Naive thymus-derived CD8-positive, alpha-beta T cell (primary cell): ENCODE results near the gene MED16. TPM values are rescaled to one million over a fixed set of nuclear protein-coding genes. Genes with fewer than 3 reads are reported as not detected.

Experiments used
- ATAC-seq, 2 donors: fragments of 150-1000 bp; cut with Tn5 transposase in 1 of 2; sonication (Bioruptor Pico), chemical (Tn5 transposase) in 1 of 2; 1 replicate in 1 of 2; 2 replicates in 1 of 2; pipeline ENCODE4 v1.10.0; 2021; ENCODE audit warnings: mild to moderate bottlenecking in 2 of 2, moderate library complexity in 2 of 2
- POLR2A ChIA-PET: fragments of 350-600 bp; sonication (Branson Sonifier 250); formaldehyde crosslinking; loops from one replicate; lab custom pipeline; 2021; ENCODE audit warnings: antibody characterized with exemption; lab: Charles Lee
- DNase-seq, 10 donors: peaks; one replicate each; pipeline versions ENCODE4 v3.0.0 to v3.0.0-alpha.2; 2020 to 2022
- H3K27ac Mint-ChIP-seq, 10 donors: one replicate each; pipeline ENCODE4 v1.8.0; 2020 to 2022; ENCODE audit warnings: mild to moderate bottlenecking in 10 of 10, mixed read lengths in 10 of 10, moderate library complexity in 4 of 10, inconsistent platforms in 1 of 10
- H3K27me3 Mint-ChIP-seq, 5 donors: one replicate each; pipeline ENCODE4 v1.8.0; 2021 to 2022; ENCODE audit warnings: mixed read lengths in 5 of 5
- H3K36me3 Mint-ChIP-seq, 3 donors: one replicate each; pipeline ENCODE4 v1.8.0; 2020 to 2022; ENCODE audit warnings: mixed read lengths in 3 of 3, mild to moderate bottlenecking in 2 of 3, inconsistent platforms in 1 of 3
- H3K4me1 Mint-ChIP-seq, 4 donors: one replicate each; pipeline ENCODE4 v1.8.0; 2021 to 2022; ENCODE audit warnings: mixed read lengths in 4 of 4
- H3K4me3 Mint-ChIP-seq, 10 donors: one replicate each; pipeline ENCODE4 v1.8.0; 2020 to 2022; ENCODE audit warnings: mild to moderate bottlenecking in 10 of 10, mixed read lengths in 10 of 10, moderate library complexity in 6 of 10, inconsistent platforms in 1 of 10
- H3K9me3 Mint-ChIP-seq, 9 donors: one replicate each; pipeline ENCODE4 v1.8.0; 2020 to 2022; ENCODE audit warnings: mixed read lengths in 9 of 9, mild to moderate bottlenecking in 3 of 9, inconsistent platforms in 1 of 9, moderate library complexity in 1 of 9
- polyA plus RNA-seq, 3 donors: library from polyadenylated mRNA; unstranded; fragments of 300-500 nt; fragmentation: Illumina TruSeq; gene quantifications; one replicate each; pipeline ENCODE4 v1.2.3, GENCODE V29; 2021
- total RNA-seq, 8 experiments: library from RNA in 2 of 8; stranded (reverse) in 2 of 8; gene quantifications; one replicate each; pipeline ENCODE4 v1.2.3 and lab custom pipeline; 2021 to 2026

MED16 gene
- total RNA-seq (10 to 100 TPM; 65.9 to 68.8 TPM), polyA plus RNA-seq (100 to 1,000 TPM in 1 of 3 donors, 10 to 100 TPM in 2; 54.3 to 117 (median 72.4) TPM), total RNA-seq (lab: John Stamatoyannopoulos, UW) (32.0 to 70.5 (median 36.6) reads per million in 6 experiments)

GRCh38 chr19:892894-893689 lies at the start of gene MED16, which contains the start of gene RNU6-9:
Gene MED16, minus strand, starts transcription at chr19:893187. Its CDS starts 2,056 bp downstream, at chr19:891131.
Gene RNU6-9, plus strand, starts transcription at chr19:893484.
- Mint-ChIP-seq H3K27ac (peak within 1 kb of the TSS; percentile 97 to 100 (median 99)), H3K9me3 (no peaks in the 10 kb centered on the region), H3K4me3 (peak within 1 kb of the TSS; percentile 88 to 96 (median 91)), H3K27me3 (peaks cover 0 to 3% (median 0%) of the 10 kb centered on the region in 5 donors), H3K36me3 (peaks cover 0 to 23% (median 6%) of the 10 kb centered on the region in 3 donors), H3K4me1 (peaks cover 6 to 38% (median 33%) of the 10 kb centered on the region in 4 donors)
- DNase-seq: peak; percentile 85 to 99 (median 90)
- POLR2A ChIA-PET: interaction anchor here (0.5 to 14.3 kb wide), 24 partner anchors 11 to 1010 kb away, joined by 3 to 376 read pairs (median 7); partner anchors contain the start of genes ARHGAP45, CIRBP, KISS1R and R3HDM4
- ATAC-seq: peak; percentile 86 to 96

GRCh38 chr19:942133-942645 lies 49.2 kb upstream of the MED16 start:
- POLR2A ChIA-PET: no interaction called here

GRCh38 chr19:941292-942132 lies 48.5 kb upstream of the MED16 start:
- Mint-ChIP-seq H3K9me3 (peaks cover 0 to 2% (median 0%) of the 10 kb centered on the region in 9 donors), H3K27me3 (no peaks in the 10 kb centered on the region), H3K36me3 (no peaks in the 10 kb centered on the region), H3K4me3 (peak overlapping the region; percentile 64 to 81 (median 73)), H3K4me1 (peaks cover 20 to 41% (median 39%) of the 10 kb centered on the region in 4 donors), H3K27ac (peak overlapping the region in 6 of 10 donors; percentile 25 to 90 (median 61))
- POLR2A ChIA-PET: no interaction called here
- ATAC-seq (peak in 1 of 2 donors; percentile 2), DNase-seq (no peak)

More at GRCh38 chr19:942133-942645, 49.2 kb upstream of the MED16 start:
- ATAC-seq: no peak
- Mint-ChIP-seq H3K4me3 (peak overlapping the region in 1 of 10 donors; percentile 20), H3K27ac (no peak overlapping the region), H3K36me3 (no peaks in the 10 kb centered on the region), H3K4me1 (peaks cover 20 to 35% (median 33%) of the 10 kb centered on the region in 4 donors), H3K27me3 (no peaks in the 10 kb centered on the region), H3K9me3 (peaks cover 0 to 2% (median 0%) of the 10 kb centered on the region in 9 donors)
- no peak for DNase-seq

- Mint-ChIP-seq H3K9me3 (peaks cover 0 to 2% (median 0%) of the 10 kb centered on the region in 9 donors), H3K27me3 (no peaks in the 10 kb centered on the region), H3K27ac (peak overlapping the region in 9 of 10 donors; percentile 29 to 89 (median 84)), H3K4me3 (peak overlapping the region; percentile 64 to 91 (median 82)), H3K4me1 (peaks cover 20 to 42% (median 40%) of the 10 kb centered on the region in 4 donors), H3K36me3 (no peaks in the 10 kb centered on the region)
- DNase-seq: peak; percentile 65 to 91 (median 76)
- ATAC-seq: peak; percentile 72 to 76
- POLR2A ChIA-PET: interaction anchor here (1.4 kb wide), 1 partner anchor 43 kb away, joined by 5 read pairs; the partner anchor contains the start of gene WDR18
These were observed 47.8 kb upstream of the MED16 start for GRCh38 chr19:940591-941291.

GRCh38 chr19:939922-940321 lies 46.9 kb upstream of the MED16 start:
- Mint-ChIP-seq H3K27me3 (no peaks in the 10 kb centered on the region), H3K36me3 (no peaks in the 10 kb centered on the region), H3K9me3 (peaks cover 0 to 2% (median 0%) of the 10 kb centered on the region in 9 donors), H3K27ac (peak overlapping the region in 8 of 10 donors; percentile 29 to 89 (median 86)), H3K4me3 (peak overlapping the region; percentile 61 to 91 (median 82)), H3K4me1 (peaks cover 20 to 43% (median 42%) of the 10 kb centered on the region in 4 donors)
- POLR2A ChIA-PET: interaction anchor here (0.6 to 1.4 kb wide), 2 partner anchors 44 to 98 kb away, joined by 3 to 5 read pairs; partner anchors contain the start of gene WDR18
- no peak for DNase-seq
- no peak for ATAC-seq

- Mint-ChIP-seq H3K4me3 (peak overlapping the region in 8 of 10 donors; percentile 50 to 91 (median 82)), H3K4me1 (peaks cover 18 to 44% (median 42%) of the 10 kb centered on the region in 4 donors), H3K27me3 (no peaks in the 10 kb centered on the region), H3K9me3 (peaks cover 0 to 2% (median 0%) of the 10 kb centered on the region in 9 donors), H3K36me3 (no peaks in the 10 kb centered on the region), H3K27ac (peak overlapping the region in 5 of 10 donors; percentile 35 to 87 (median 65))
- DNase-seq (no peak), ATAC-seq (no peak)
- POLR2A ChIA-PET: interaction anchor here (0.7 to 1.4 kb wide), 2 partner anchors 45 to 133 kb away, joined by 4 to 5 read pairs; partner anchors contain the start of gene WDR18
These were observed 46.5 kb upstream of the MED16 start for GRCh38 chr19:939439-939838.

GRCh38 chr19:938233-938923 lies 45.4 kb upstream of the MED16 start:
- Mint-ChIP-seq H3K4me1 (peaks cover 18 to 47% (median 46%) of the 10 kb centered on the region in 4 donors), H3K9me3 (peaks cover 0 to 2% (median 0%) of the 10 kb centered on the region in 9 donors), H3K4me3 (peak overlapping the region in 6 of 10 donors; percentile 4 to 64 (median 50)), H3K36me3 (no peaks in the 10 kb centered on the region), H3K27me3 (no peaks in the 10 kb centered on the region), H3K27ac (peak overlapping the region in 5 of 10 donors; percentile 36 to 94 (median 72))
- POLR2A ChIA-PET: interaction anchor here (0.6 to 1.5 kb wide), 11 partner anchors 9 to 241 kb away, joined by 3 to 12 read pairs (median 4); partner anchors contain the start of genes ABCA7, ARHGAP45 and MED16
- no peak for DNase-seq
- no peak for ATAC-seq

GRCh38 chr19:937259-937694 lies 44.3 kb upstream of the MED16 start:
- ATAC-seq: peak; percentile 59 to 63
- Mint-ChIP-seq H3K27me3 (no peaks in the 10 kb centered on the region), H3K9me3 (peaks cover 0 to 2% (median 0%) of the 10 kb centered on the region in 9 donors), H3K36me3 (no peaks in the 10 kb centered on the region), H3K4me1 (peaks cover 21 to 58% (median 53%) of the 10 kb centered on the region in 4 donors), H3K27ac (peak overlapping the region; percentile 65 to 98 (median 88)), H3K4me3 (peak overlapping the region; percentile 15 to 73 (median 60))
- peak in 8 of 10 donors; percentile 50 to 85 (median 72) for DNase-seq
- POLR2A ChIA-PET: interaction anchor here (0.6 to 1.5 kb wide), 12 partner anchors 11 to 715 kb away, joined by 3 to 12 read pairs (median 4); partner anchors contain the start of genes ABCA7, ARHGAP45 and TCF3

- peaks cover 0 to 2% (median 0%) of the 10 kb centered on the region in 9 donors for H3K9me3 Mint-ChIP-seq
- no peaks in the 10 kb centered on the region for H3K27me3 Mint-ChIP-seq
- POLR2A ChIA-PET: interaction anchor here (0.8 kb wide), 1 partner anchor 50 kb away, joined by 3 read pairs; no protein-coding TSS in a partner anchor
- ATAC-seq (no peak), DNase-seq (no peak)
- peaks cover 17 to 56% (median 52%) of the 10 kb centered on the region in 4 donors for H3K4me1 Mint-ChIP-seq
- H3K4me3 Mint-ChIP-seq: no peak overlapping the region
- no peaks in the 10 kb centered on the region for H3K36me3 Mint-ChIP-seq
- H3K27ac Mint-ChIP-seq: peak overlapping the region in 2 of 10 donors; percentile 25 to 43
These were observed 43.2 kb upstream of the MED16 start for GRCh38 chr19:936175-936546.

- no peaks in the 10 kb centered on the region for H3K36me3 Mint-ChIP-seq
- POLR2A ChIA-PET: interaction anchor here (0.6 to 0.8 kb wide), 3 partner anchors 96 to 159 kb away, joined by 3 to 7 read pairs (median 4); no protein-coding TSS in a partner anchor
- no peak overlapping the region for H3K4me3 Mint-ChIP-seq
- no peaks in the 10 kb centered on the region for H3K27me3 Mint-ChIP-seq
- no peak for ATAC-seq
- H3K4me1 Mint-ChIP-seq: peaks cover 12 to 53% (median 47%) of the 10 kb centered on the region in 4 donors
- H3K9me3 Mint-ChIP-seq: peaks cover 0 to 2% (median 0%) of the 10 kb centered on the region in 9 donors
- no peak for DNase-seq
- H3K27ac Mint-ChIP-seq: no peak overlapping the region
These were observed 42.0 kb upstream of the MED16 start for GRCh38 chr19:934865-935479.
